Activated CD4-positive, alpha-beta T cell treated with anti-CD3 and anti-CD28 coated beads, Interleukin-2, amount 50 U/mL, for 24 hours (primary cell): Measurements from ENCODE around the gene BPIFB2.
"Not testable (repeated sequence)": the region's sequence is repeated elsewhere in the genome, so short reads cannot be mapped to it uniquely, and the experiment has no call there.

Experiments used
- DNase-seq, 2 donors: peaks; one replicate each; pipeline ENCODE4 v3.0.0-alpha.2; 2020; ENCODE audit warnings: low read depth in 1 of 2, low spot score in 1 of 2

Gene BPIFB2

GRCh38 chr20:33007376-33008335, at the start of gene BPIFB2:
TSS of gene BPIFB2 (plus strand) at chr20:33007704. CDS start at chr20:33008575, 871 bp downstream.
- DNase-seq: no peak

DNA sequence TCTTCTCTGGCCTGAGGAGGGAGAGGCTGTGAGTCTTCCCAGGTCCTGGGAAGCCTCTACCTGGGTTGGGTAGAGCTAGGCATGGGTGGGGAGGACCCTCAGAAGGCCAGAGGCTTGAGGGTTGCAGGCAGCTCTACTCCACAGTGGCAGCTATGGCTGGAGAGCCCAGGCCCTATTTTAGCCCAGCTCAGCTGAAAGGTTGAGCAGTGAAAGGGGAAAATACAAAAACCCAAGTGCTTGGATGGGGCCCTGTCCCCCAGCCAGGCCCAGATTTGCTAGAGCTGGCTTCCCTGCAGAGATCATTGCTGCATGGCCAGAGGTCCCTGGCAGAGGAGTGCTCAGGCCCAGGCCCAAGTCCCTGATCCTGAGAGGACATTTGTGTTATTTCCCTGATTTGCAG, 48.9 kb upstream of the BPIFB2 start:
- DNase-seq: no peak

GRCh38 chr20:32959351-32960221, 47.9 kb upstream of the BPIFB2 start:
- no peak for DNase-seq

DNA sequence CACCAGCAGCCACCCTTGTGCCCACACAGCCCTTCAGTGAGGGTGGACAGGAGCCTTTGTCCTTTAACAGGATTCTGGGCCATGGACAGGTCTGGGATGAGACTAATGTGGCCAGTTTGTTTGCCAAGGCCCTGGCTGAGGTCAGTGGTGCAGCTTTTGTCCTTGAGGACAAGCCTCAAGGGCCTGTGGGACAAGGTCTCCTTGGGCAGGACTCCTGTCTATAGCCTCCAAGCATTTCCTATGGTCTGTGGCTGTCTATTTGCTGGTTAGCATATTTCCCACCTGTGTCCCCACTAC, 47.3 kb upstream of the BPIFB2 start:
- no peak for DNase-seq

GRCh38 chr20:32960849-32961731, 46.4 kb upstream of the BPIFB2 start:
- DNase-seq: no peak

DNA sequence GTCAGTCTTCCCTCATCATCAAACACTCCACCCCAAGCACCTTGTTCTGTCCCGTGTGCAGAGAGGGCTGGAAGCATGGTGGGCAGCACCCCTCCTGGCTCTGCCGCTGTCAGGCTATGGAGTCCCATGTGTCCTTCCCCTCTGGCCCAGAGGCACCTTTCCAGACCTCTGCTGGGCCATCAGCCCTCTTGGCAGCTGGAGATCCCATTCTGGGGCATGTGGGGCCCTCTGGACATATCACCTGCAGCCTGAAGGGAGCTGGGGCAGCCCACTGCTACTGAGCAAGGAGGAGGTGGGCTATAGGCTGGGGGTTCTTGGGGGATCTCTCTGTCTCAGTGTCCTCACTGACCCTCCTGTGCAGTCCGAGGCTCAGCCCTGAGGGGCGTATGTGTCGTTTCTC, 45.5 kb upstream of the BPIFB2 start:
- no peak for DNase-seq

- not testable (repeated sequence) for DNase-seq
Measured at GRCh38 chr20:32962646-32963045, 44.9 kb upstream of the BPIFB2 start.

DNA sequence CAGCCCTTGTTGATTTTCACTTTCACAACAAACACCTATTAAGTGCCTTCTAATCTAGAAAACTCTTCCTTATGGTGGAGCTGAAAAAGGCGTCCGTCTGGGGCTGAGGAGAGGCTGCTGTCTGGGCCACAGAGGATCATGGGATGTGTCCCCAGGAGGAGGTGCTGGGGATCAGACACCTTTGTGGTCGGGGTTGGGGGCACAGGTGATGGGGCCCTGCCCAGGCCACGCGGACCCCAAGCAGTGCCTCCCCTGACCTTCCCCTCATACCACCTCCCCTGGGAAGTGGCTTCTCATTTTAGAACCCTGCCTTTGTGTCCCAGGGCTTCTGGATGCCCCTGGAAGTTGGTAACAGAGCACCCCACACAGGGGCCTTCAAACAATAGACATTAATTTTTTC, 44.3 kb upstream of the BPIFB2 start:
- DNase-seq: no peak

- no peak for DNase-seq
Measured at GRCh38 chr20:32964575-32964974, 42.9 kb upstream of the BPIFB2 start.

DNA sequence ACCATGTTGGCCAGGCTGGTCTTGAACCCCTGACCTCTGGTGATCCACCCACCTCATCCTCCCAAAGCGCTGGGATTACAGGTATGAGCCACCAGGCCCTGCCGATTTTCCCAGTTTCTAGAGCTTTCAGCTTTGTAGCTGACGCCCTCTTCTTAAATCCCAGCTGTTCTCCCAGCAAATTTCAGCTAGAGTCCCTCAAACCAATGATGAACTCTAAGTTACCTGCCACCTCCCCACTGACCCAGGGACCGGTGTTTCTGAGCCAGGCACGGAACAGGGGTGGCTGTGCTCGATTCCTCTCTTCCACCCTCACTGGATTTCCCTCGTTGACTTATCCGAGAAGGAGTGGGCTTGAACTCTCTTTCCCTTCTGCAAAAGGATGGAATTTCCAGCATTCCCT, 42.4 kb upstream of the BPIFB2 start:
- DNase-seq: no peak

- DNase-seq: no peak
Measured at GRCh38 chr20:32965581-32966373, 41.7 kb upstream of the BPIFB2 start.

GRCh38 chr20:32966382-32966781, 41.1 kb upstream of the BPIFB2 start:
- DNase-seq: no peak

DNA sequence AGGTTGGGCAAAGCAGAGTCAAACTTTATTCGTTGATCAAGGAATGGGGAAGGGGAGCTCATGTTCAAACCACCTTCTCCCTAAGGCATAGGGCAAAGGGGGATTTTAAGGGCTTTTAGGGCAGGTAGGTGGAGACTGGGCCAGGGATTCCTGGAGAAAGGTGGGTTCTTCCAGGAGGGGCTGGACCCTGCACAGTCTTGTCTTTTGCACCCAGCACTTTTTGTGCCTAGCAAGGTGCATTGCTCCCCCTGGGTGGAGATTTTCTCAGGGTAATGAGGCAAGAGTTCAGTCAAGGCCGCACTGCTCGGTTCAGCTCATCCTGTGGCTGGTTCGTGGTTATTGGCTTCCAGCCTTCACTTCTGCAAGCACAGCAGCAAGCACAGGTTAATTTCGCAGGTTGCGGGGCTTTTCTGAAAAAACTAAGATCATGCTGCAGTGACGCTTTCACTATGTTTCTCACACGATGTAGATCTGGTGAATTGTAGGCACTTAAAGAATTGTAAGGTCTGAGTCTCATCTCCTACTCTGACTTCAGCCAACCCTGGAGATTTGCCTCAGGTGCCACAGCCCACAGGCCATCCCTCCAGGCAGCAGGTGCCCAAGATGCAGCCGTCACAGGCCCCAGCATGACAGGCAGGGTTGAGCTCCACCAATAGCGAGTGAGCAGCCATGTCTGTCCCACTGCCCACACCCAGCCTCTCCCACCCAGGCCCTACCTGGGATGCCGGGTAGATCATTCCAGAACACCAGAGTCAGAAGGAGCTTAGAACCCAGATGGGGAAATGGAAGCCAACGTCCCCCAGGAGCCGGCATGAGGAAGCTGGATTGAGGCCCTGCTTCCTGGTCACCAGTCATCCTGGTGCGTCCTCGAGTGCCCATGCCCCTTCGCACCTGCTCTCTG, 40.4 kb upstream of the BPIFB2 start:
- DNase-seq: no peak

DNA sequence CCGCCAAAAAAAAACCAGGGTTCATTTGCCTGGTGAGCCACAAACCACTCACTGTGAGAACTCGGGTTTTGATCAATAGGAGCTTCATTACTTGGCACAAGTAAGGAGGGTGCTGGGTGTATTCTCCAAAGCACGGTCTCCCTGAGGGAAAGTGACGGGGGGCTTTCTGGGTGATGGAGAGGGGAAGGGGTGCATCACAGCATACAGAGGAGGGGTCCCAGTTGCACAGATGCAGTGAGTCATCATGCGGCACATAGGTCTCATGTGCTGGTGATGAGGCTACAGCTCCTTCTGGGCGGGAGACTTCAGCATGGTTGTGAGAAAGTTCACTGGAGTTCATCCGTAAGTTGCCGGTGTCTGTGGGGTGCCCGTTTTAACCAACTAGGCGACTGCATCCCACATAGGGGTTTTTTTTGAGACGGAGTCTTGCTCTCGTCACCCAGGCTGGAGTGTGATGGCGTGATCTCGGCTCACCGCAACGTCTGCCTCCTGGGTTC, 39.5 kb upstream of the BPIFB2 start:
- DNase-seq: peak in 1 of 2 donors; percentile 40

DNA sequence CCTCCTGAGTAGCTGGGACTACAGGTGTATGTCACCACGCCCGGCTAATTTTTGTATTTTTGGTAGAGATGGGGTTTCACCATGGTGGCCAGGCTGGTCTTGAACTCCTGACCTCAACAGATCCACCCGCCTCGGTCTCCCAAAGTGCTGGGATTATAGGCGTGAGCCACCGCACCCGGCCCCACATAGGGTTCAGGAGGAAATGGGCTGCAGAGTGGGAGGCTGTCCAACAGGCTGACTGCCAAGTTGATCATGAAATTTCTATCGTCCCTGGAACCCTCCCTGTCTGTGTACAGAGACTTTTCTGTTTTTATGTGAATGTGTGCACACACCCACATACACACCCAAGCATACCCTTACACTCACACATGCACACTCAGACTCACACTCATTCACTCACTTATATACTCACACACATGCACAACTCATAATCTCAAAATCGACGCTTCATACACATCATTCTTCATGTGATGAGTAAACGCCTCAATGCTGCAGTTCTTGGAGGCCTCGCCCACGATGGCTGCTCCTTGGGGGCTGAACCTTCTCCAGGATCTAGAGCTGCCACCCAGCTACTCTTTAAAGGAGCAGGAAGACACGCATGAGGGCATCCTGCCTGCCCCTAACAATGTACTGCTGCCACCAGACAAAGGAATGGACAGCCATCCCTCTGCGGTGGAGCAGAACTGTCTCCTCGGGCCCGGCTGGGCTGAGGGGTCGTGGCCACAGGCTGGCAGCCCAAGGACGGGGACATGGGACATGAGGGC, 38.8 kb upstream of the BPIFB2 start:
- DNase-seq: peak in 1 of 2 donors; percentile 36

- no peak for DNase-seq
Measured at GRCh38 chr20:32969356-32970114, 38.0 kb upstream of the BPIFB2 start.

GRCh38 chr20:32970115-32970972, 37.2 kb upstream of the BPIFB2 start:
- no peak for DNase-seq
